Hepatocyte (in vitro differentiated cells): ENCODE results near the gene GAD1. TPM values are rescaled to one million over a fixed set of nuclear protein-coding genes. Genes with fewer than 3 reads are reported as not detected.
A peak's percentile ranks its signal among the peaks of the same experiment; 100 is the strongest.

ENCODE experiments used
- DNase-seq: peaks from one replicate; pipeline ENCODE4 v3.0.0-alpha.2; 2016; ENCODE audit warnings: low spot score
- H2AFZ ChIP-seq: fragments of 200-600 bp; sonication (generic); 2 replicates; pipeline ENCODE4 v1.6.0; 2016; ENCODE audit warnings: antibody characterized with exemption, mild to moderate bottlenecking
- H3K27ac ChIP-seq: fragments of 200-600 bp; sonication (generic); 2 replicates; pipeline ENCODE4 v1.5.1; 2016; ENCODE audit warnings: mild to moderate bottlenecking
- H3K27me3 ChIP-seq: fragments of 200-600 bp; sonication (generic); 2 replicates; pipeline ENCODE4 v1.6.1; 2016
- H3K36me3 ChIP-seq: fragments of 200-600 bp; sonication (generic); replicated peaks from 2 replicates; pipeline ENCODE4 v1.5.1; 2016; ENCODE audit warnings: low read depth; ENCODE audit not compliant: insufficient read depth
- H3K4me1 ChIP-seq: fragments of 200-600 bp; sonication (generic); 2 replicates; pipeline ENCODE4 v1.5.1; 2016; ENCODE audit warnings: mild to moderate bottlenecking, moderate library complexity; ENCODE audit not compliant: insufficient read depth
- H3K4me2 ChIP-seq: fragments of 200-600 bp; sonication (generic); 2 replicates; pipeline ENCODE4 v1.6.0; 2016
- H3K4me3 ChIP-seq: fragments of 200-600 bp; sonication (generic); 2 replicates; pipeline ENCODE4 v1.5.1; 2016; ENCODE audit warnings: mild to moderate bottlenecking
- H3K79me2 ChIP-seq: fragments of 200-600 bp; sonication (generic); 2 replicates; pipeline ENCODE4 v1.6.0; 2017; ENCODE audit warnings: mild to moderate bottlenecking
- H3K9me2 ChIP-seq: fragments of 200-600 bp; sonication (generic); replicated peaks from 2 replicates; pipeline ENCODE4 v1.6.0; 2017; ENCODE audit warnings: mild to moderate bottlenecking; ENCODE audit not compliant: insufficient read depth
- H3K9me3 ChIP-seq: fragments of 200-600 bp; sonication (generic); 2 replicates; pipeline ENCODE4 v1.5.1; 2016; ENCODE audit warnings: low read depth, mild to moderate bottlenecking
- H4K20me1 ChIP-seq: fragments of 200-600 bp; sonication (generic); 2 replicates; pipeline ENCODE4 v1.6.0; 2016; ENCODE audit warnings: mild to moderate bottlenecking; ENCODE audit not compliant: insufficient read depth, poor library complexity, severe bottlenecking
- EZH2 ChIP-seq: fragments of 200-600 bp; sonication (generic); IDR thresholded peaks from 2 replicates; pipeline ENCODE4 v1.6.1; 2016; ENCODE audit warnings: antibody characterized with exemption, mild to moderate bottlenecking, borderline replicate concordance
- EZH2phosphoT487 ChIP-seq: fragments of 200-600 bp; sonication (generic); IDR thresholded peaks from one replicate; pipeline ENCODE4 v1.6.1; 2018; ENCODE audit warnings: antibody characterized with exemption, mild to moderate bottlenecking, low read depth, moderate library complexity; ENCODE audit not compliant: unreplicated experiment, severe bottlenecking
- WGBS: methylation state at CpG from one replicate; pipeline ENCODE4 v1.1.6; 2016; ENCODE audit warnings: low lambda C conversion rate; ENCODE audit errors: missing lambda C conversion rate; 5-methylcytosine and 5-hydroxymethylcytosine counted together
- polyA plus RNA-seq: library from polyadenylated mRNA; unstranded; fragments of >200 nt; fragmentation: Nextera tagmentation; extraction: Ambion mirVana; gene quantifications from 2 replicates; pipeline ENCODE4 v1.2.1, GENCODE V29; 2016
- total RNA-seq: library from RNA; depleted of rRNA; stranded (reverse); fragments of >200 nt; gene quantifications from 2 replicates; pipeline ENCODE4 v1.2.3, GENCODE V29; 2014
- TF ChIP-seq, protein P1 (sequence below): fragments of 200-600 bp; sonication (generic); IDR thresholded peaks from 2 replicates; pipeline ENCODE4 v1.5.1; 2016; ENCODE audit warnings: antibody characterized with exemption, mild to moderate bottlenecking; ENCODE audit not compliant: poor library complexity

Gene GAD1
- total and polyA plus RNA-seq, 2 experiments from 2014 or later = 0.50 to 1.1 TPM

DNA sequence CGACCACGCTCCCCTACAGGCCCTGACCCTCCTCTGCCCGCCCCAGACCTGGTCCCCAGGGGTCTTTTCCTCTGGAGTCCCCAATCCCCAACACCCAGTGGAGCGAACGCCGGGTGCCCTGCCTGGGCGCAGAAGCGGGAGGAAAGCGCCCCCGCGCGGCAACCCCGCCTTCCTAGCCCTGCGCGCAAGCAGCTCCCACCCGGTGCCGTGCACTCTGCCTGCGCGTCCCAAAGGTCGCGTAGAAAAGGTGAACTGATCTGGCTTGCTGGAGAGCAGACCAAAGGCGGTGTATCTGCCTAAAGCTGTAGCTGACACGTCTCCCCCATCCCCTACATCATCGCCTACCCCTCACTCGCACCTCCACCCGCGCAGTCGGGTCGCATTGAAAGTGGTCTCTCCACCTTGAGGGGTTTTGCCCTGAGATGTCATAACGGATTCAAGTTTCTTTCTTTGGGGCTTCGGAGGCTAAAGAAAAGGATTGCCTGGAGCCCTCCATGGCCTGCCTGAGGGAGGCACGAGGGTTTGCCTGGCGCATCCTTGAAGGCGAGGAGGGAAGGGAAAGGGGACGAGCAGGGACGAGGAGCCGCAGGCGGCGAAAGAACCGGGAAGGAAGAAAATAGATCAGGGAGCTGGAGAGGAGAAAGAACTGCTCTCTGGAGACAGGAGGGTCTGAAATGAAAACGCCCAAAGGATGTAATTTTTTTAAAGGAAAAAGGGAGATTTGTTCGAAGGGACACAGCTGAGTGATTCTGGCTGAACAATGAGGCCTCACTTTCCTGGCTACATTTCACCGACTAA, 5.8 kb downstream of the GAD1 start:
- Histone ChIP-seq H3K9me2 (no peaks in the 10 kb centered on the region), H3K79me2 (no peaks in the 10 kb centered on the region), H2AFZ (no peak overlapping the region), H3K27ac (no peak overlapping the region), H3K4me1 (peaks cover 38% of the 10 kb centered on the region), H4K20me1 (no peaks in the 10 kb centered on the region), H3K36me3 (no peaks in the 10 kb centered on the region), H3K9me3 (no peaks in the 10 kb centered on the region), H3K4me2 (peak overlapping the region; percentile 82), H3K27me3 (peaks cover 99% of the 10 kb centered on the region), H3K4me3 (no peak overlapping the region)
- 14% methylated on average over 40 of the region's 43 CpGs for WGBS
- DNase-seq = no peak
- peak; percentile 99 for TF ChIP-seq EZH2
- TF ChIP-seq, protein P1, sequence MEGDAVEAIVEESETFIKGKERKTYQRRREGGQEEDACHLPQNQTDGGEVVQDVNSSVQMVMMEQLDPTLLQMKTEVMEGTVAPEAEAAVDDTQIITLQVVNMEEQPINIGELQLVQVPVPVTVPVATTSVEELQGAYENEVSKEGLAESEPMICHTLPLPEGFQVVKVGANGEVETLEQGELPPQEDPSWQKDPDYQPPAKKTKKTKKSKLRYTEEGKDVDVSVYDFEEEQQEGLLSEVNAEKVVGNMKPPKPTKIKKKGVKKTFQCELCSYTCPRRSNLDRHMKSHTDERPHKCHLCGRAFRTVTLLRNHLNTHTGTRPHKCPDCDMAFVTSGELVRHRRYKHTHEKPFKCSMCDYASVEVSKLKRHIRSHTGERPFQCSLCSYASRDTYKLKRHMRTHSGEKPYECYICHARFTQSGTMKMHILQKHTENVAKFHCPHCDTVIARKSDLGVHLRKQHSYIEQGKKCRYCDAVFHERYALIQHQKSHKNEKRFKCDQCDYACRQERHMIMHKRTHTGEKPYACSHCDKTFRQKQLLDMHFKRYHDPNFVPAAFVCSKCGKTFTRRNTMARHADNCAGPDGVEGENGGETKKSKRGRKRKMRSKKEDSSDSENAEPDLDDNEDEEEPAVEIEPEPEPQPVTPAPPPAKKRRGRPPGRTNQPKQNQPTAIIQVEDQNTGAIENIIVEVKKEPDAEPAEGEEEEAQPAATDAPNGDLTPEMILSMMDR = peak; percentile 20
- peak; percentile 80 for TF ChIP-seq EZH2phosphoT487

DNA sequence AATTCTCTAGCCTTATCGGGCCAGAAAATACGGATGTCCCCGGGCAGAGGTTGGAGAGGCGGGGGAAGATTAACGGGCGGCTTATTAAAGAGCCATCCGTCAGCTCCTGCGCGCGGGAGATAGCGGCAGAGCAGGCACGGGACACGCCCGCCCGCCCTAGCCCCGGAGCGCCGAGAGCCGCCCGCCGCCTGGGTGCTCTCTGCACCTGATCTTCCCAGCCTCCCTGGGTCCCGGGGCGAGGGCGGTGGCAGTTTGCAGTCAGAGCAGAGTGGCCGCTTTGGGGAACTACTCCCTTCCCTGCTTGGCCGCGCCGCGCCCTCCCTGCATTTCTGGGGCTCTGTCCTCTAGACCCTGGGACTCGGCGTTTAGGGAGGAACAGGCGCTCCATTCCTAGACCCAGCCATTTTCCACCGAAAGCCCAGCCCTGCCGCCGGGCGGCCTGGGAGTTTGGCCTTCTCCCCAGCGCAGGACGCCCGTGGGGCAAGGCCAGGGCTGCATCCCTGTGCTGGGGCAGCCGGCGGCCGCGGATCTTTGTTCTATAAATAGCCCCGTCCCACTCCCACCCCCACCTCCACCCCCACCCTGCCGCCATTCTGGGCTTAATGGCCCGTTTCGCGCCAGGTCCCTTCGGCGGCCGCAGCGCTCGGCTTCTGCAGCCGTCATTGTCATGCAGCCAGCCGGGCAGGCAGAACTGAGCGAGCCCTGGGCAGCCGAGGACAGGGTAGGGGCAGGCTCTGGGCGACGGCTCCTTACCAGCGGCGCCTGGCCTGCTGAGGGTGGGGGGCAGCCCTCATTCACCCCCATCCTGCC, 6.6 kb downstream of the GAD1 start:
- no peak overlapping the region for H3K4me3 ChIP-seq
- no peak overlapping the region for H2AFZ ChIP-seq
- H3K4me2 ChIP-seq = peak overlapping the region; percentile 82
- 7% methylated on average over 59 of the region's 61 CpGs for WGBS
- no peaks in the 10 kb centered on the region for H3K79me2 ChIP-seq
- DNase-seq = no peak
- H3K27me3 ChIP-seq = peaks cover 94% of the 10 kb centered on the region
- no peaks in the 10 kb centered on the region for H4K20me1 ChIP-seq
- peaks cover 30% of the 10 kb centered on the region for H3K4me1 ChIP-seq
- H3K9me2 ChIP-seq = no peaks in the 10 kb centered on the region
- no peak overlapping the region for H3K27ac ChIP-seq
- TF ChIP-seq, protein P1 = no peak
- TF ChIP-seq EZH2 (peak; percentile 6), EZH2phosphoT487 (peak; percentile 39)
- H3K36me3 ChIP-seq = no peaks in the 10 kb centered on the region
- no peaks in the 10 kb centered on the region for H3K9me3 ChIP-seq

DNA sequence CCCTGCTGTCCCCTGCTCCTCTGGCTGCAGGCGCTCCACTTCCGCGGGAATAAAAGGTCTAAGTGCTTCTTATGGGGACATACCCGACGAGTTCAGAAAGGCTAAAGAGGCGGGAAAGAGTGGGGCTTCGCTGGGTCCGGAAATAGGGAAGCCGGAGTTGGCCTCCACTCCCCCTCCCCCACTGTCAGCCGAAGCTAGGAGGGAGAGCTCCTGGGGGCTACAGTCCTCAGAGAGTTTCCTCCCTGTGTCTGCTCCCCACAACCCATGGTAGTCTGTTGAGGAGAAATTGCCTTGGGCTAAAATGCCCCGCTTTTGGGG, 7.2 kb downstream of the GAD1 start:
- 21% methylated on average over 11 of the region's 11 CpGs for WGBS
- Histone ChIP-seq H3K4me3 (no peak overlapping the region), H2AFZ (no peak overlapping the region), H3K9me2 (no peaks in the 10 kb centered on the region), H3K27me3 (peaks cover 90% of the 10 kb centered on the region), H3K79me2 (no peaks in the 10 kb centered on the region), H3K4me1 (peaks cover 25% of the 10 kb centered on the region), H3K36me3 (no peaks in the 10 kb centered on the region), H3K9me3 (no peaks in the 10 kb centered on the region), H3K4me2 (peak overlapping the region; percentile 82), H3K27ac (no peak overlapping the region), H4K20me1 (no peaks in the 10 kb centered on the region)
- TF ChIP-seq EZH2 = no peak
- TF ChIP-seq EZH2phosphoT487 = peak; percentile 11
- no peak for DNase-seq

DNA sequence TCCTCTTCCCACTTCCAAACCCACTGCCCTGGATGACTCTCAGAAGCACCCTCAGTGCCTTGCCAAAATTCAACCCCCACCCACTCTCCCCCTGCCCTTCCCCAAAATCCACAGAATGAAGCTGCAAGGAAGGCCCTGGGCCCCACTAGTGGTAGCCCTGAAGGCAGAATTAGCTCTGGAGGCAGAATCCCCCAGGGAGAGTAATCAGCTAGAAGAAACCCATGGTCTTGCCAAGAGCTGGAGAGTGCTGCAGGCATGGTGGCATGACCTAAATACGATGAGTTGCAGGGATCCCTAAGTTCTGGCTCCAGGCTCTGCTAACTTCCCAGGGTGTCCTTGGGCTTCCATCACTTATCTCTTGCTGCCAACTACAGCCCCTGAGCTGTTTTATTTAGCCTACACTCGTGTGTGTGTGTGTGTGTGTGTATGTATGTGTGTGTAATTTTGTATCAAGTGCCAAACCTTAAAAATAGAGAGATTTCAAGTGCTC, 7.9 kb downstream of the GAD1 start:
- Histone ChIP-seq H3K4me3 (no peak overlapping the region), H4K20me1 (no peaks in the 10 kb centered on the region), H3K9me3 (no peaks in the 10 kb centered on the region), H3K27me3 (peaks cover 90% of the 10 kb centered on the region), H3K36me3 (no peaks in the 10 kb centered on the region), H3K4me1 (peaks cover 25% of the 10 kb centered on the region), H3K79me2 (no peaks in the 10 kb centered on the region), H3K4me2 (no peak overlapping the region), H3K9me2 (no peaks in the 10 kb centered on the region), H3K27ac (no peak overlapping the region), H2AFZ (no peak overlapping the region)
- DNase-seq = no peak
- 72% methylated on average over 2 of the region's 2 CpGs for WGBS
- TF ChIP-seq EZH2phosphoT487 (no peak), EZH2 (no peak)
